CD4-positive, alpha-beta T cell treated with Interleukin-10 for 1 hour (primary cell): ENCODE measurements around the gene KLHL36.

Experiments used
- DNase-seq: peaks from one replicate; pipeline ENCODE4 v3.0.0-alpha.2; 2020

KLHL36 gene

GRCh38 chr16:84699712-84700445 lies 51.6 kb downstream of the KLHL36 start, which contains the start of gene USP10:
Gene USP10, plus strand, starts transcription at chr16:84700000. Its CDS starts 91 bp downstream, at chr16:84700091.
- peak; percentile 88 for DNase-seq

GRCh38 chr16:84700446-84701300 lies 52.4 kb downstream of the KLHL36 start:
- DNase-seq: peak; percentile 46

- DNase-seq: no peak
These were observed 55.4 kb downstream of the KLHL36 start for GRCh38 chr16:84703681-84704080.

- DNase-seq: no peak
These were observed 55.9 kb downstream of the KLHL36 start for GRCh38 chr16:84704253-84704652.

DNA sequence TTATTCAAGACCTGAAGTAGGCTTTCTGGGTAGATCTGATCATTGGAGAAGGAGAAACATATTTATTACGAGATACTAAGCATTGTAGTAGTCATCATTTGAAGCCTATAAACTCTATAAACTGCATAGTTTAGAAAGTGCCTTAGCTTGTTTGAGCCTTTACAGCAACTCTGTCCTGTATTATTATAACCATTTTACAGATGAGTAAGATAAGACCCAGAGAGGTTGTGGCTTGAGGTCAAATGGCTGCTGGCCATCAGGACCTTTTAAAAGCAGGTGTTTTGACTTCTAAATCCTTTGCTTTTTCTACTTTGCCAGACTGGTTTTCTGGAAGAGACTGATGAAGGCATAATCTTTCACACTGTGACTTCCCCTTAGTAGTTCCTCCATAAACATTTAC lies 58.5 kb downstream of the KLHL36 start:
- no peak for DNase-seq

DNA sequence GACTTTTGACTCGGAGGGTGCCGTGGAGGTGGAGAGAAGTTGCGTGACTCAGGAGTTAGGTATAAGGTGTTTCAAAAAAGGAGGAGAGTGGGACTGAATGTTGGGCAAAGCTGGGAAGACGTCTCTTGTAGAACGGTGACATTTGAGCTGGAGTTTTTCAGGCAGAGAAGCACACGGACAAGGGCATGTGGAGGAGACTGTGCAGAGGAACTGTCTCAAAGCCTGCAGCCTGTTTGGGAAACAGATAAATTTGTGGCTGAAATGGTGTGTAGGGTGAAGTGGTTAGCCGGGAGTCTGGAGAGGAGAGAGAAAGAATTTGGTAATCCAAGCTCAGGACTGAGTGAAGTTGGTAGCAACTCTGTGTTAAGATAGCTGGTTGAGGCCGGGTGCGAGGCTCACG lies 61.3 kb downstream of the KLHL36 start:
- no peak for DNase-seq

DNA sequence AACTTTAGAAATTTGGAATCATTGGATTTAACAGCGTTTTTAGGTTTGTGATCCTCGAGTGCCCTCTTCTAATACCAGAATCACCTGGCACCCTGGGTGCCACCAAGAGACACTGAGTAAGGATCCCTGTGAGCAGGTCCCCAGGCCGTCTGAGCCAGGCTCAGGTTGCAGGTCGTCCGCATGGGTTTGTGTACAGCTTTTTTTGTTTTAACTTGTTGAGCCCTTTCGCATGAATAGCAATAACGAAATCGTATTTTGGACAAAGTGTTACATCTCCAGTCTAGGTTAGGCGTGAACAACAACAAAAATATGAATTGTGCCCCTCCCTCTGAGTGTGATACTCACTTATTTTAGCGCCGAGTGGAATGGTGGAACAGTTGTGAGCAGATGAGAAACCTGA lies 62.4 kb downstream of the KLHL36 start:
- no peak for DNase-seq
